K562 (cell line): ENCODE data around the gene CABS1. TPM values are rescaled to one million over a fixed set of nuclear protein-coding genes. Genes with fewer than 3 reads are reported as not detected.

Experiments used
- ATAC-seq: fragments of 200-7000 bp; cut with Tn5 transposase; 3 replicates; pipeline ENCODE4 v1.9.1; 2020; ENCODE audit warnings: moderate library complexity
- BruUV-seq: library from RNA; stranded (reverse); fragments of 400-500 nt; replicated peaks from 2 replicates; lab custom pipeline; 2021; lab: Mats Ljungman, UMichigan
- CTCF ChIA-PET: fragments of 300-600 bp; formaldehyde crosslinking; extraction: SDS; loops from one replicate; lab custom pipeline; 2021; ENCODE audit warnings: low intra/inter-chr PET ratio; lab: Yijun Ruan, JAX
- POLR2A ChIA-PET: fragments of 300-600, 350-650 bp; sonication (Branson Sonifier 250); formaldehyde crosslinking; extraction: SDS; loops from one replicate; lab custom pipeline; 2021; ENCODE audit warnings: antibody characterized with exemption, inconsistent platforms; lab: Yijun Ruan, JAX
- DNase-seq, 4 experiments: peaks; one replicate each; pipeline versions ENCODE4 v3.0.0 to v3.0.0-alpha.2; 2011 to 2018; ENCODE audit warnings: low spot score in 3 of 4, mixed read lengths in 3 of 4; ENCODE audit errors: extremely low read depth in 1 of 4
- FAIRE-seq: peaks from 2 replicates; lab custom pipeline; 2011; peaks lifted over from hg19 to GRCh38; lab: Jason Lieb, UNC
- H2AFZ ChIP-seq: 2 replicates; pipeline ENCODE4 v1.6.0; 2011; ENCODE audit warnings: low read depth, low read length, control low read depth, inconsistent platforms
- H3K27ac ChIP-seq: fragments of 200-600 bp; 3 replicates; pipeline ENCODE4 v1.8.0; 2011; ENCODE audit warnings: low read depth, mild to moderate bottlenecking, control low read depth, inconsistent platforms, low read length, moderate library complexity, mixed read lengths; ENCODE audit errors: extremely low read depth
- H3K27me3 ChIP-seq, 2 experiments: fragments of 300-600 bp in 1 of 2; 2 replicates in 1 of 2; 3 replicates in 1 of 2; pipeline versions ENCODE4 v1.6.0 to v1.8.0; 2011; ENCODE audit warnings: inconsistent platforms in 2 of 2, low read length in 2 of 2, mild to moderate bottlenecking in 1 of 2, mixed read lengths in 1 of 2, moderate library complexity in 1 of 2; ENCODE audit not compliant: control insufficient read depth in 2 of 2, insufficient read depth in 2 of 2
- H3K36me3 ChIP-seq: fragments of 300-600 bp; 3 replicates; pipeline ENCODE4 v1.8.0; 2011; ENCODE audit warnings: mild to moderate bottlenecking, low read length, inconsistent platforms; ENCODE audit not compliant: control insufficient read depth, insufficient read depth
- H3K4me1 ChIP-seq, 2 experiments: fragments of 200-600 bp in 1 of 2; replicated peaks in 1 of 2; 2 replicates in 1 of 2; 3 replicates in 1 of 2; pipeline versions ENCODE4 v1.5.1 to v1.8.0; 2011; ENCODE audit warnings: inconsistent platforms in 2 of 2, low read length in 2 of 2, mild to moderate bottlenecking in 1 of 2, mixed read lengths in 1 of 2, moderate library complexity in 1 of 2; ENCODE audit not compliant: control insufficient read depth in 2 of 2, insufficient read depth in 2 of 2
- H3K4me2 ChIP-seq: 2 replicates; pipeline ENCODE4 v1.6.1; 2011; ENCODE audit warnings: low read length, control low read depth, inconsistent platforms, mixed read lengths; ENCODE audit not compliant: insufficient read depth
- H3K4me3 ChIP-seq: fragments of 200-600 bp; sonication (generic), shearing (Covaris generic); 2 replicates; pipeline ENCODE4 v1.5.1; 2016; ENCODE audit warnings: control low read depth, inconsistent platforms
- H3K79me2 ChIP-seq: fragments of 200-600 bp; 3 replicates; pipeline ENCODE4 v1.8.0; 2011; ENCODE audit warnings: low read length, inconsistent platforms; ENCODE audit not compliant: control insufficient read depth, insufficient read depth
- H3K9ac ChIP-seq, 2 experiments: 2 replicates each; pipeline versions ENCODE4 v1.6.0 to v1.6.1; 2011; ENCODE audit warnings: low read depth in 2 of 2, low read length in 2 of 2, control low read depth in 1 of 2, inconsistent platforms in 1 of 2, mild to moderate bottlenecking in 1 of 2, mixed read lengths in 1 of 2; ENCODE audit not compliant: insufficient read depth in 1 of 2
- H3K9me1 ChIP-seq: one replicate; pipeline ENCODE4 v1.6.0; 2011; ENCODE audit warnings: inconsistent platforms, mild to moderate bottlenecking, low read length, moderate library complexity; ENCODE audit not compliant: control insufficient read depth, insufficient read depth
- H3K9me3 ChIP-seq: replicated peaks from 2 replicates; pipeline ENCODE4 v1.5.1; 2011; ENCODE audit warnings: low read depth, low read length, inconsistent platforms; ENCODE audit not compliant: control insufficient read depth, insufficient read depth
- H4K20me1 ChIP-seq: replicated peaks from 2 replicates; pipeline ENCODE4 v1.6.1; 2011; ENCODE audit warnings: low read length, inconsistent platforms, mixed read lengths; ENCODE audit not compliant: control insufficient read depth, insufficient read depth
- BRF1 ChIP-seq: IDR thresholded peaks from 3 replicates; pipeline ENCODE4 v1.6.1; 2011; ENCODE audit warnings: borderline replicate concordance, mild to moderate bottlenecking; ENCODE audit not compliant: insufficient read length; ENCODE audit errors: extremely low read depth
- GATA2 ChIP-seq: sonication (generic); formaldehyde crosslinking; IDR thresholded peaks from 2 replicates; pipeline ENCODE4 v1.4.0; 2020; ENCODE audit warnings: mild to moderate bottlenecking, missing genetic modification reagents
- HMG20B ChIP-seq: fragments of 250-450 bp; sonication (Bioruptor Pico); IDR thresholded peaks from 2 replicates; pipeline ENCODE4 v1.5.0; 2021; ENCODE audit warnings: mild to moderate bottlenecking
- JUN ChIP-seq, 2 experiments: sonication (generic) in 1 of 2; formaldehyde crosslinking in 1 of 2; IDR thresholded peaks; 2 replicates each; pipeline versions ENCODE4 v1.6.1 to v1.8.0; 2012 to 2022; ENCODE audit warnings: borderline replicate concordance in 2 of 2, mild to moderate bottlenecking in 2 of 2, improper control_type of control experiment in 1 of 2, low read depth in 1 of 2, low read length in 1 of 2, missing genetic modification reagents in 1 of 2
- MCM7 ChIP-seq, 2 experiments: fragments of 450-650 bp; IDR thresholded peaks; 2 replicates each; pipeline ENCODE4 v1.6.1; 2016 to 2018
- SIN3B ChIP-seq: fragments of 450-650 bp; IDR thresholded peaks from 2 replicates; pipeline ENCODE4 v1.6.1; 2017; ENCODE audit warnings: low read depth, mild to moderate bottlenecking, moderate library complexity
- SLC30A9 ChIP-seq: fragments of 250-450 bp; sonication (Bioruptor Pico); IDR thresholded peaks from 2 replicates; pipeline ENCODE4 v1.8.0; 2022; ENCODE audit warnings: mild to moderate bottlenecking, moderate library complexity
- TBP ChIP-seq: optimal IDR thresholded peaks from 2 replicates; pipeline ENCODE3; 2011; ENCODE audit warnings: low read depth, low read length, improper control_type of control experiment
- ZNF184 ChIP-seq: sonication (generic); formaldehyde crosslinking; IDR thresholded peaks from 2 replicates; pipeline ENCODE4 v1.5.0; 2020; ENCODE audit warnings: missing genetic modification reagents
- WGBS: fragments of 100-300 bp; shearing (Covaris generic); methylation state at CpG from one replicate; pipeline ENCODE4 v1.1.6; 2016; ENCODE audit warnings: low coverage, mixed read lengths; ENCODE audit not compliant: insufficient coverage; ENCODE audit errors: missing lambda C conversion rate; 5-methylcytosine and 5-hydroxymethylcytosine counted together
- in situ Hi-C: fragments of 300-500 bp; cut with MboI; formaldehyde crosslinking; loops from 4 replicates; pipeline ENCODE4 v1.15.0; 2018; ENCODE audit warnings: inconsistent platforms, mixed read lengths
- intact Hi-C: fragments of 100-400 bp; cut with micrococcal nuclease; formaldehyde crosslinking; loops from 2 replicates; pipeline ENCODE4 v1.14.2; 2022
- polyA plus RNA-seq, 8 experiments: library from polyadenylated mRNA; depleted of rRNA in 4 of 8; stranded (reverse) in 5 of 8; unstranded in 3 of 8; fragments of >200 nt; fragmentation: Nextera tagmentation in 2 of 8; fragmentation: Illumina TruSeq in 1 of 8; extraction: Ambion mirVana in 2 of 8; extraction: Trizol in 1 of 8; gene quantifications; 2 replicates each; pipeline versions ENCODE4 v1.2.1 to v1.2.3, GENCODE V29; 2011 to 2014; ENCODE audit warnings: inconsistent platforms in 1 of 8, missing spikeins in 1 of 8
- total RNA-seq, 7 experiments: library from RNA; depleted of rRNA in 6 of 7; stranded (reverse); fragments of >200 nt in 6 of 7; fragmentation: Illumina TruSeq in 2 of 7; extraction: Trizol in 2 of 7; gene quantifications; 2 replicates each; pipeline versions ENCODE4 v1.2.1 to v1.2.3, GENCODE V29; 2011 to 2021; ENCODE audit warnings: low replicate concordance in 1 of 7
- TF ChIP-seq, protein P1 (sequence below): fragments of 450-650 bp; IDR thresholded peaks from 2 replicates; pipeline ENCODE4 v1.6.1; 2016; ENCODE audit warnings: mild to moderate bottlenecking, moderate library complexity

The CABS1 gene
- total and polyA plus RNA-seq, 9 of the 15 experiments (the other 6 are each of a cell fraction or from before 2014, with no cell fraction given): not detected

DNA sequence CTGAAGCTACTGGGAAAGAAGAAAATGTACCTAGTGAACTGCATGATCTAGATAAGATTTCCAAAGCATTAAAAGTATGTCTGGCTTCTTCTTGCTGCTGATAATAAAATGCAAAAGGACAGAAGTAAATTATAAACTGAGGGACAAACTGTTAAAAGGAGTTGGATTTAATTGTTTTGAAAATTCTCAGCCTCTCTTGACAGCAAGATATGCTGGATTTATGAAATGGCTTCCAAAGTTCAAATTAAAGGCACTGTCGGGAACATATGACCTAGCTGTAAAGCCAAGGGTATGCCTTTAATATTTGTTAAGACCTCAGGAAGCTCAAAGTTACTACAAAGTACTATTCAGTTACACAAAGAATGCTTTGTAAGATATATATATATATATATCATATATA, 46.1 kb upstream of the CABS1 start:
- intact Hi-C loops: no loop called here
- Histone ChIP-seq H3K4me1 (no peaks in the 10 kb centered on the region), H3K79me2 (no peaks in the 10 kb centered on the region), H3K4me2 (no peak overlapping the region), H3K9me1 (no peaks in the 10 kb centered on the region), H4K20me1 (no peaks in the 10 kb centered on the region), H3K4me3 (no peak overlapping the region), H3K27ac (no peak overlapping the region), H3K9ac (no peak overlapping the region), H3K9me3 (no peaks in the 10 kb centered on the region), H3K36me3 (no peaks in the 10 kb centered on the region), H3K27me3 (no peaks in the 10 kb centered on the region), H2AFZ (no peak overlapping the region)
- no peak for DNase-seq
- in situ Hi-C loops: no loop called here
- no TSS peak for BruUV-seq
- CTCF ChIA-PET: no interaction called here
- ATAC-seq: no peak
- WGBS: 0% methylated on average over 1 of the region's 1 CpG
- no peak for FAIRE-seq
- POLR2A ChIA-PET: no interaction called here
- TF ChIP-seq ZNF184 (CRISPR knock-in tag) (no peak), SIN3B (no peak), TBP (no peak), GATA2 (CRISPR knock-in tag) (no peak), MCM7 (IDR thresholded peaks at IDR 0.05) (no peak), HMG20B (CRISPR knock-in tag) (no peak), JUN (IDR thresholded peaks at IDR 0.05; ENCODE audit: borderline replicate concordance, low read depth, low read length) (no peak), JUN (CRISPR knock-in tag; IDR thresholded peaks at IDR 0.05; ENCODE audit: borderline replicate concordance) (no peak), BRF1 (no peak), SLC30A9 (CRISPR knock-in tag) (no peak)
- TF ChIP-seq, protein P1, sequence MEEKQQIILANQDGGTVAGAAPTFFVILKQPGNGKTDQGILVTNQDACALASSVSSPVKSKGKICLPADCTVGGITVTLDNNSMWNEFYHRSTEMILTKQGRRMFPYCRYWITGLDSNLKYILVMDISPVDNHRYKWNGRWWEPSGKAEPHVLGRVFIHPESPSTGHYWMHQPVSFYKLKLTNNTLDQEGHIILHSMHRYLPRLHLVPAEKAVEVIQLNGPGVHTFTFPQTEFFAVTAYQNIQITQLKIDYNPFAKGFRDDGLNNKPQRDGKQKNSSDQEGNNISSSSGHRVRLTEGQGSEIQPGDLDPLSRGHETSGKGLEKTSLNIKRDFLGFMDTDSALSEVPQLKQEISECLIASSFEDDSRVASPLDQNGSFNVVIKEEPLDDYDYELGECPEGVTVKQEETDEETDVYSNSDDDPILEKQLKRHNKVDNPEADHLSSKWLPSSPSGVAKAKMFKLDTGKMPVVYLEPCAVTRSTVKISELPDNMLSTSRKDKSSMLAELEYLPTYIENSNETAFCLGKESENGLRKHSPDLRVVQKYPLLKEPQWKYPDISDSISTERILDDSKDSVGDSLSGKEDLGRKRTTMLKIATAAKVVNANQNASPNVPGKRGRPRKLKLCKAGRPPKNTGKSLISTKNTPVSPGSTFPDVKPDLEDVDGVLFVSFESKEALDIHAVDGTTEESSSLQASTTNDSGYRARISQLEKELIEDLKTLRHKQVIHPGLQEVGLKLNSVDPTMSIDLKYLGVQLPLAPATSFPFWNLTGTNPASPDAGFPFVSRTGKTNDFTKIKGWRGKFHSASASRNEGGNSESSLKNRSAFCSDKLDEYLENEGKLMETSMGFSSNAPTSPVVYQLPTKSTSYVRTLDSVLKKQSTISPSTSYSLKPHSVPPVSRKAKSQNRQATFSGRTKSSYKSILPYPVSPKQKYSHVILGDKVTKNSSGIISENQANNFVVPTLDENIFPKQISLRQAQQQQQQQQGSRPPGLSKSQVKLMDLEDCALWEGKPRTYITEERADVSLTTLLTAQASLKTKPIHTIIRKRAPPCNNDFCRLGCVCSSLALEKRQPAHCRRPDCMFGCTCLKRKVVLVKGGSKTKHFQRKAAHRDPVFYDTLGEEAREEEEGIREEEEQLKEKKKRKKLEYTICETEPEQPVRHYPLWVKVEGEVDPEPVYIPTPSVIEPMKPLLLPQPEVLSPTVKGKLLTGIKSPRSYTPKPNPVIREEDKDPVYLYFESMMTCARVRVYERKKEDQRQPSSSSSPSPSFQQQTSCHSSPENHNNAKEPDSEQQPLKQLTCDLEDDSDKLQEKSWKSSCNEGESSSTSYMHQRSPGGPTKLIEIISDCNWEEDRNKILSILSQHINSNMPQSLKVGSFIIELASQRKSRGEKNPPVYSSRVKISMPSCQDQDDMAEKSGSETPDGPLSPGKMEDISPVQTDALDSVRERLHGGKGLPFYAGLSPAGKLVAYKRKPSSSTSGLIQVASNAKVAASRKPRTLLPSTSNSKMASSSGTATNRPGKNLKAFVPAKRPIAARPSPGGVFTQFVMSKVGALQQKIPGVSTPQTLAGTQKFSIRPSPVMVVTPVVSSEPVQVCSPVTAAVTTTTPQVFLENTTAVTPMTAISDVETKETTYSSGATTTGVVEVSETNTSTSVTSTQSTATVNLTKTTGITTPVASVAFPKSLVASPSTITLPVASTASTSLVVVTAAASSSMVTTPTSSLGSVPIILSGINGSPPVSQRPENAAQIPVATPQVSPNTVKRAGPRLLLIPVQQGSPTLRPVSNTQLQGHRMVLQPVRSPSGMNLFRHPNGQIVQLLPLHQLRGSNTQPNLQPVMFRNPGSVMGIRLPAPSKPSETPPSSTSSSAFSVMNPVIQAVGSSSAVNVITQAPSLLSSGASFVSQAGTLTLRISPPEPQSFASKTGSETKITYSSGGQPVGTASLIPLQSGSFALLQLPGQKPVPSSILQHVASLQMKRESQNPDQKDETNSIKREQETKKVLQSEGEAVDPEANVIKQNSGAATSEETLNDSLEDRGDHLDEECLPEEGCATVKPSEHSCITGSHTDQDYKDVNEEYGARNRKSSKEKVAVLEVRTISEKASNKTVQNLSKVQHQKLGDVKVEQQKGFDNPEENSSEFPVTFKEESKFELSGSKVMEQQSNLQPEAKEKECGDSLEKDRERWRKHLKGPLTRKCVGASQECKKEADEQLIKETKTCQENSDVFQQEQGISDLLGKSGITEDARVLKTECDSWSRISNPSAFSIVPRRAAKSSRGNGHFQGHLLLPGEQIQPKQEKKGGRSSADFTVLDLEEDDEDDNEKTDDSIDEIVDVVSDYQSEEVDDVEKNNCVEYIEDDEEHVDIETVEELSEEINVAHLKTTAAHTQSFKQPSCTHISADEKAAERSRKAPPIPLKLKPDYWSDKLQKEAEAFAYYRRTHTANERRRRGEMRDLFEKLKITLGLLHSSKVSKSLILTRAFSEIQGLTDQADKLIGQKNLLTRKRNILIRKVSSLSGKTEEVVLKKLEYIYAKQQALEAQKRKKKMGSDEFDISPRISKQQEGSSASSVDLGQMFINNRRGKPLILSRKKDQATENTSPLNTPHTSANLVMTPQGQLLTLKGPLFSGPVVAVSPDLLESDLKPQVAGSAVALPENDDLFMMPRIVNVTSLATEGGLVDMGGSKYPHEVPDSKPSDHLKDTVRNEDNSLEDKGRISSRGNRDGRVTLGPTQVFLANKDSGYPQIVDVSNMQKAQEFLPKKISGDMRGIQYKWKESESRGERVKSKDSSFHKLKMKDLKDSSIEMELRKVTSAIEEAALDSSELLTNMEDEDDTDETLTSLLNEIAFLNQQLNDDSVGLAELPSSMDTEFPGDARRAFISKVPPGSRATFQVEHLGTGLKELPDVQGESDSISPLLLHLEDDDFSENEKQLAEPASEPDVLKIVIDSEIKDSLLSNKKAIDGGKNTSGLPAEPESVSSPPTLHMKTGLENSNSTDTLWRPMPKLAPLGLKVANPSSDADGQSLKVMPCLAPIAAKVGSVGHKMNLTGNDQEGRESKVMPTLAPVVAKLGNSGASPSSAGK: no peak
